OCI-LY1 (cell line): ENCODE results near the gene CD96.

Experiments used
- CTCF ChIP-seq: fragments of 200-600 bp; sonication (generic), shearing (Covaris generic); IDR thresholded peaks from 2 replicates; pipeline ENCODE4 v1.5.1; 2017; ENCODE audit warnings: mild to moderate bottlenecking, antibody characterized with exemption, low read length, moderate library complexity, mixed read lengths
- EZH2 ChIP-seq: fragments of 200-600 bp; sonication (generic), shearing (Covaris generic); IDR thresholded peaks from 2 replicates; pipeline ENCODE4 v1.8.0; 2017; ENCODE audit warnings: borderline replicate concordance, mixed run types, mild to moderate bottlenecking, antibody characterized with exemption, low read length, moderate library complexity, mixed read lengths

GRCh38 chr3:111571282-111571681 is 29.3 kb downstream of the CD96 start:
- TF ChIP-seq CTCF (no peak), EZH2 (no peak)
